HepG2 (cell line): ENCODE results near the gene CRK. TPM values are rescaled to one million over a fixed set of nuclear protein-coding genes. Genes with fewer than 3 reads are reported as not detected.

ENCODE experiments used
- ATAC-seq: fragments of 200-7000 bp; cut with Tn5 transposase; 3 replicates; pipeline ENCODE4 v1.9.1; 2020; ENCODE audit warnings: mild to moderate bottlenecking, moderate library complexity
- BruUV-seq: library from RNA; stranded (reverse); fragments of 400-500 nt; replicated peaks from 2 replicates; lab custom pipeline; 2021; lab: Mats Ljungman, UMichigan
- CTCF ChIA-PET: fragments of 300-600 bp; formaldehyde crosslinking; extraction: SDS; loops from one replicate; lab custom pipeline; 2021; ENCODE audit warnings: low total read pairs, inconsistent platforms, low intra/inter-chr PET ratio; lab: Yijun Ruan, JAX
- POLR2A ChIA-PET: fragments of 350-600 bp; sonication (Branson Sonifier 250); formaldehyde crosslinking; loops from one replicate; lab custom pipeline; 2020; ENCODE audit warnings: antibody characterized with exemption, inconsistent platforms; lab: Yijun Ruan, JAX
- DNase-seq: peaks from one replicate; pipeline ENCODE4 v3.0.0-alpha.2; 2015; ENCODE audit warnings: low spot score
- FAIRE-seq: peaks from 3 replicates; lab custom pipeline; 2011; peaks lifted over from hg19 to GRCh38; lab: Jason Lieb, UNC
- H2AFZ ChIP-seq: one replicate; pipeline ENCODE4 v1.6.1; 2011; ENCODE audit warnings: low read length, inconsistent platforms
- H3K27ac ChIP-seq: fragments of 300-600 bp; 3 replicates; pipeline ENCODE4 v1.8.0; 2011; ENCODE audit warnings: mixed run types, mild to moderate bottlenecking, mixed read lengths, low read length, inconsistent platforms; ENCODE audit not compliant: insufficient read depth; ENCODE audit errors: extremely low read length
- H3K27me3 ChIP-seq, 2 experiments: fragments of 200-600 bp in 1 of 2; 2 replicates in 1 of 2; 3 replicates in 1 of 2; pipeline versions ENCODE4 v1.6.0 to v1.8.0; 2011; ENCODE audit warnings: low read length in 2 of 2, mild to moderate bottlenecking in 2 of 2, moderate library complexity in 2 of 2, inconsistent platforms in 1 of 2; ENCODE audit not compliant: insufficient read depth in 2 of 2, control insufficient read depth in 1 of 2
- H3K36me3 ChIP-seq, 2 experiments: fragments of 200-600 bp in 1 of 2; replicated peaks in 1 of 2; 2 replicates in 1 of 2; 3 replicates in 1 of 2; pipeline versions ENCODE4 v1.5.1 to v1.8.0; 2011; ENCODE audit warnings: low read length in 2 of 2, inconsistent platforms in 1 of 2; ENCODE audit not compliant: insufficient read depth in 2 of 2, control insufficient read depth in 1 of 2
- H3K4me1 ChIP-seq: 2 replicates; pipeline ENCODE4 v1.5.1; 2012; ENCODE audit warnings: low read length, inconsistent platforms; ENCODE audit not compliant: insufficient read depth
- H3K4me2 ChIP-seq: 2 replicates; pipeline ENCODE4 v1.6.0; 2011; ENCODE audit warnings: low read depth, low read length, inconsistent platforms
- H3K4me3 ChIP-seq, 3 experiments: fragments of 200-600 bp in 1 of 3; sonication (generic), shearing (Covaris generic) in 1 of 3; replicated peaks in 1 of 3; 2 replicates each; pipeline ENCODE4 v1.5.1; 2011 to 2016; ENCODE audit warnings: low read length in 3 of 3, inconsistent platforms in 2 of 3, low read depth in 2 of 3, mild to moderate bottlenecking in 2 of 3, control low read depth in 1 of 3, mixed read lengths in 1 of 3; ENCODE audit not compliant: insufficient read depth in 1 of 3
- H3K79me2 ChIP-seq: one replicate; pipeline ENCODE4 v1.6.1; 2011; ENCODE audit warnings: low read length, inconsistent platforms; ENCODE audit not compliant: insufficient read depth
- H3K9ac ChIP-seq: 2 replicates; pipeline ENCODE4 v1.6.0; 2011; ENCODE audit warnings: mild to moderate bottlenecking, low read depth, low read length, inconsistent platforms; ENCODE audit not compliant: insufficient read depth
- H3K9me3 ChIP-seq: 2 replicates; pipeline ENCODE4 v1.5.1; 2012; ENCODE audit warnings: mild to moderate bottlenecking, low read length
- H4K20me1 ChIP-seq: 2 replicates; pipeline ENCODE4 v1.6.0; 2011; ENCODE audit warnings: inconsistent platforms, mild to moderate bottlenecking, low read length, moderate library complexity; ENCODE audit not compliant: insufficient read depth
- KDM5A ChIP-seq: fragments of 200-600 bp; sonication (generic); IDR thresholded peaks from 2 replicates; pipeline ENCODE4 v1.7.0; 2018; ENCODE audit warnings: antibody characterized with exemption, mild to moderate bottlenecking, low read length, borderline replicate concordance
- MAF1 ChIP-seq: sonication (generic); formaldehyde crosslinking; IDR thresholded peaks from 2 replicates; pipeline ENCODE4 v1.5.0; 2020; ENCODE audit warnings: missing genetic modification reagents, borderline replicate concordance
- SMC3 ChIP-seq: IDR thresholded peaks from 2 replicates; pipeline ENCODE4 v1.6.1; 2011; ENCODE audit warnings: low read length, improper control_type of control experiment
- STAG1 ChIP-seq: sonication (generic); formaldehyde crosslinking; IDR thresholded peaks from 2 replicates; pipeline ENCODE4 v1.4.0; 2020; ENCODE audit warnings: missing genetic modification reagents
- U2AF1 ChIP-seq: fragments of 200-400 bp; formaldehyde crosslinking; optimal IDR thresholded peaks from 2 replicates; pipeline ENCODE3; 2017; ENCODE audit warnings: mild to moderate bottlenecking, low read depth, low read length
- ZBTB38 ChIP-seq: sonication (generic); formaldehyde crosslinking; IDR thresholded peaks from 2 replicates; pipeline ENCODE4 v1.5.1; 2020; ENCODE audit warnings: mild to moderate bottlenecking, missing genetic modification reagents
- ZNF33B ChIP-seq: sonication (generic); formaldehyde crosslinking; IDR thresholded peaks from 2 replicates; pipeline ENCODE4 v1.5.1; 2020; ENCODE audit warnings: mild to moderate bottlenecking, missing genetic modification reagents
- ZNF879 ChIP-seq: sonication (generic); formaldehyde crosslinking; IDR thresholded peaks from 2 replicates; pipeline ENCODE4 v1.8.1; 2023; ENCODE audit warnings: missing genetic modification reagents
- WGBS: methylation state at CpG from one replicate; pipeline ENCODE4 v1.1.6; 2017; ENCODE audit warnings: low lambda C conversion rate; 5-methylcytosine and 5-hydroxymethylcytosine counted together
- in situ Hi-C: cut with HindIII; loops from 2 replicates; pipeline ENCODE4 v1.10.0; 2017; ENCODE audit warnings: low pct_unique_long_range_greater_than_20kb; ENCODE audit not compliant: extremely low pct_ligation_motif_present
- intact Hi-C: fragments of 100-400 bp; cut with micrococcal nuclease; formaldehyde crosslinking; loops from one replicate; pipeline ENCODE4 v1.10.0; 2022; ENCODE audit not compliant: unreplicated experiment
- polyA plus RNA-seq, 8 experiments: library from polyadenylated mRNA; depleted of rRNA in 3 of 8; stranded (reverse) in 7 of 8; unstranded in 1 of 8; fragments of >200 nt; fragmentation: Illumina TruSeq in 4 of 8; extraction: Trizol in 4 of 8; gene quantifications; 2 replicates each; pipeline versions ENCODE4 v1.2.1 to v1.2.3, GENCODE V29; 2011 to 2016; ENCODE audit warnings: low read depth in 4 of 8, missing spikeins in 1 of 8, mixed read lengths in 1 of 8; ENCODE audit not compliant: insufficient read depth in 1 of 8
- total RNA-seq, 5 experiments: library from RNA; depleted of rRNA; stranded (reverse); fragments of >200 nt; fragmentation: Illumina TruSeq; extraction: Trizol; gene quantifications; 2 replicates each; pipeline ENCODE4 v1.2.3, GENCODE V29; 2016; ENCODE audit warnings: low read depth in 1 of 5
- TF ChIP-seq, protein P1 (sequence below): IDR thresholded peaks from 2 replicates; pipeline ENCODE4 v1.6.1; 2016; ENCODE audit warnings: mild to moderate bottlenecking
- TF ChIP-seq, protein P2 (sequence below): sonication (generic); formaldehyde crosslinking; IDR thresholded peaks from 2 replicates; pipeline ENCODE4 v1.4.0; 2020; ENCODE audit warnings: mild to moderate bottlenecking, missing genetic modification reagents
- TF ChIP-seq, protein P3 (sequence below): sonication (generic); formaldehyde crosslinking; IDR thresholded peaks from 2 replicates; pipeline ENCODE4 v1.5.0; 2020; ENCODE audit warnings: mild to moderate bottlenecking, missing genetic modification reagents, moderate library complexity

The CRK gene
- total and polyA plus RNA-seq, 2 of the 13 experiments (the other 11 are each of a cell fraction or from before 2014, with no cell fraction given) = 47.4 to 54.2 TPM

DNA sequence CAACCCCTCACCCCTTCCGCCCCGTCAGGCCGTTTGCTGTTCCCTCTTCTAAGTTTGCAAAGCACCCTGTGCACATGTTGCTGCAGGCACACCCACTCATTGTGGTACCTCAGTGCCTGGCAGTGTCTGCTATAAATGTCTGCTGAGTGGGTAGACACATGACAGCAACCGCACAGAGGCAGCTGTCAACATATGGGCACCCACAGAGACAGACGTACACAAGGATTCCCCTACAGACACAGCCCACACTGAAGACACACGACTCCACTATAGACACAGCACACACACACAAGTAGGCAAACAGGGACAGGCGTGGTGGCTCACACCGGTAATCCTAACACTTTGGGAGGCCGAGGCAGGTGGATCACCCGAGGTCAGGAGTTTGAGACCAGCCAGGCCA is 17.8 kb upstream of the CRK start (continued):
- TF ChIP-seq, protein P1, sequence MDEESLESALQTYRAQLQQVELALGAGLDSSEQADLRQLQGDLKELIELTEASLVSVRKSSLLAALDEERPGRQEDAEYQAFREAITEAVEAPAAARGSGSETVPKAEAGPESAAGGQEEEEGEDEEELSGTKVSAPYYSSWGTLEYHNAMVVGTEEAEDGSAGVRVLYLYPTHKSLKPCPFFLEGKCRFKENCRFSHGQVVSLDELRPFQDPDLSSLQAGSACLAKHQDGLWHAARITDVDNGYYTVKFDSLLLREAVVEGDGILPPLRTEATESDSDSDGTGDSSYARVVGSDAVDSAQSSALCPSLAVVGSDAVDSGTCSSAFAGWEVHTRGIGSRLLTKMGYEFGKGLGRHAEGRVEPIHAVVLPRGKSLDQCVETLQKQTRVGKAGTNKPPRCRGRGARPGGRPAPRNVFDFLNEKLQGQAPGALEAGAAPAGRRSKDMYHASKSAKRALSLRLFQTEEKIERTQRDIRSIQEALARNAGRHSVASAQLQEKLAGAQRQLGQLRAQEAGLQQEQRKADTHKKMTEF (CRISPR knock-in tag) = no peak
- TF ChIP-seq U2AF1 = no peak

DNA sequence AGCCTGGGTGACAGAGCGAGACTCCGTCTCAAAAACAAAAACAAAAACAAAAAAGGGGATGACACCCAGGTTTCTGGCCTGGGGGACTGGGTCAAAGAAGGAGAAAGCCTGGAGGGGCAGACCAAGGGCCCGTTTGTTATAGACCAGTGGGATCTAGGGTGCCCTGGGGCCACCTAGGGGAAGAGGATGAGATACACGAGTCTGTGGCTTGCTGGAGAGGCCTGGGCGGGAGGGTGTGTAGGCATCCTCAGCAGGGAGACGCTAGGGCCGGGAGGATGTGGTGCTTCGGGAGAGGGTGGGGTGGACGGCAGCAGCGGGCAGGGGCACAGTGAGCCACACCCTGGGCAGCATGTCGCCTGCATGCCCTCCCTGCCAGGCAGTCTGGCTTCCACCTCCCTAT is 17.1 kb upstream of the CRK start:
- Histone ChIP-seq H3K27me3 (no peaks in the 10 kb centered on the region), H3K79me2 (no peaks in the 10 kb centered on the region), H2AFZ (no peak overlapping the region), H4K20me1 (no peaks in the 10 kb centered on the region; the same call in 1 of the 2 replicates), H3K4me3 (no peak overlapping the region), H3K27ac (no peak overlapping the region), H3K9ac (no peak overlapping the region), H3K4me1 (peaks cover 13% of the 10 kb centered on the region)
- in situ Hi-C loops = no loop called here
- BruUV-seq = no TSS peak
- CTCF ChIA-PET = no interaction called here
- ATAC-seq = peak; percentile 71
- FAIRE-seq = no peak
- DNase-seq = no peak
- TF ChIP-seq ZNF33B (CRISPR knock-in tag) (no peak), MAF1 (CRISPR knock-in tag) (no peak), SMC3 (peak; percentile 6; the same call in 1 of the 2 replicates), STAG1 (CRISPR knock-in tag) (peak; percentile 54), ZNF879 (CRISPR knock-in tag) (no peak), ZBTB38 (0 out of 2 replicates have a peak, but pooled peaks have one; percentile 15), KDM5A (no peak)
- TF ChIP-seq, protein P2, sequence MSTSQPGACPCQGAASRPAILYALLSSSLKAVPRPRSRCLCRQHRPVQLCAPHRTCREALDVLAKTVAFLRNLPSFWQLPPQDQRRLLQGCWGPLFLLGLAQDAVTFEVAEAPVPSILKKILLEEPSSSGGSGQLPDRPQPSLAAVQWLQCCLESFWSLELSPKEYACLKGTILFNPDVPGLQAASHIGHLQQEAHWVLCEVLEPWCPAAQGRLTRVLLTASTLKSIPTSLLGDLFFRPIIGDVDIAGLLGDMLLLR (CRISPR knock-in tag) = no peak
- TF ChIP-seq, protein P3, sequence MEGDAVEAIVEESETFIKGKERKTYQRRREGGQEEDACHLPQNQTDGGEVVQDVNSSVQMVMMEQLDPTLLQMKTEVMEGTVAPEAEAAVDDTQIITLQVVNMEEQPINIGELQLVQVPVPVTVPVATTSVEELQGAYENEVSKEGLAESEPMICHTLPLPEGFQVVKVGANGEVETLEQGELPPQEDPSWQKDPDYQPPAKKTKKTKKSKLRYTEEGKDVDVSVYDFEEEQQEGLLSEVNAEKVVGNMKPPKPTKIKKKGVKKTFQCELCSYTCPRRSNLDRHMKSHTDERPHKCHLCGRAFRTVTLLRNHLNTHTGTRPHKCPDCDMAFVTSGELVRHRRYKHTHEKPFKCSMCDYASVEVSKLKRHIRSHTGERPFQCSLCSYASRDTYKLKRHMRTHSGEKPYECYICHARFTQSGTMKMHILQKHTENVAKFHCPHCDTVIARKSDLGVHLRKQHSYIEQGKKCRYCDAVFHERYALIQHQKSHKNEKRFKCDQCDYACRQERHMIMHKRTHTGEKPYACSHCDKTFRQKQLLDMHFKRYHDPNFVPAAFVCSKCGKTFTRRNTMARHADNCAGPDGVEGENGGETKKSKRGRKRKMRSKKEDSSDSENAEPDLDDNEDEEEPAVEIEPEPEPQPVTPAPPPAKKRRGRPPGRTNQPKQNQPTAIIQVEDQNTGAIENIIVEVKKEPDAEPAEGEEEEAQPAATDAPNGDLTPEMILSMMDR (CRISPR knock-in tag) = peak; percentile 48
- TF ChIP-seq, all 625 proteins: peak for 4
- intact Hi-C loops = no loop called here
- Histone ChIP-seq H3K4me2 (no peak overlapping the region), H3K9me3 (no peaks in the 10 kb centered on the region), H3K36me3 (peaks cover 14 to 36% of the 10 kb centered on the region in 2 experiments; a peak in 3 of 5 replicates)
- POLR2A ChIA-PET = no interaction called here
- 72% methylated on average over 5 of the region's 11 CpGs for WGBS
